Measurements from ENCODE around the gene EXT2.

The EXT2 gene

GRCh38 chr11:44191322-44192016 lies 96.0 kb downstream of the EXT2 start:
- H3K4me3 ChIP-seq (ENCODE audit: insufficient read depth, low read depth, low read length, poor library complexity, severe bottlenecking), result no peak overlapping the region
- H3K36me3 ChIP-seq (ENCODE audit: control insufficient read depth, insufficient read depth, low read length), result peaks cover 13% of the 10 kb centered on the region

GRCh38 chr11:44192017-44192385 lies 96.5 kb downstream of the EXT2 start:
- Histone ChIP-seq H3K9me3 (ENCODE audit: control insufficient read depth, low read length) (peaks cover 10% of the 10 kb centered on the region), H3K4me3 (ENCODE audit: insufficient read depth, low read depth, low read length, poor library complexity, severe bottlenecking) (no peak overlapping the region), H3K36me3 (ENCODE audit: control insufficient read depth, insufficient read depth, low read length) (peaks cover 13% of the 10 kb centered on the region), H3K27ac (ENCODE audit: insufficient read depth, low read length, poor library complexity, severe bottlenecking) (no peak overlapping the region), H3K4me1 (ENCODE audit: control insufficient read depth, insufficient read depth, low read length, poor library complexity, severe bottlenecking) (no peaks in the 10 kb centered on the region), H3K27me3 (replicated peaks; ENCODE audit: control insufficient read depth, insufficient read depth, low read length, poor library complexity, severe bottlenecking) (no peaks in the 10 kb centered on the region)
- no peak for DNase-seq

More at GRCh38 chr11:44191322-44192016, 96.0 kb downstream of the EXT2 start:
- DNase-seq, result no peak
- no peak overlapping the region for H3K27ac ChIP-seq (ENCODE audit: insufficient read depth, low read length, poor library complexity, severe bottlenecking)
- H3K9me3 ChIP-seq (ENCODE audit: control insufficient read depth, low read length), result peaks cover 10% of the 10 kb centered on the region
- H3K4me1 ChIP-seq (ENCODE audit: control insufficient read depth, insufficient read depth, low read length, poor library complexity, severe bottlenecking), result no peaks in the 10 kb centered on the region
- H3K27me3 ChIP-seq (replicated peaks; ENCODE audit: control insufficient read depth, insufficient read depth, low read length, poor library complexity, severe bottlenecking), result no peaks in the 10 kb centered on the region

GRCh38 chr11:44192462-44193100 lies 97.1 kb downstream of the EXT2 start:
- H3K27ac ChIP-seq (ENCODE audit: insufficient read depth, low read length, poor library complexity, severe bottlenecking), result no peak overlapping the region

GRCh38 chr11:44193856-44194255 lies 98.4 kb downstream of the EXT2 start:
- Histone ChIP-seq H3K9me3 (ENCODE audit: control insufficient read depth, low read length) (peaks cover 2% of the 10 kb centered on the region), H3K27ac (ENCODE audit: insufficient read depth, low read length, poor library complexity, severe bottlenecking) (no peak overlapping the region), H3K27me3 (replicated peaks; ENCODE audit: control insufficient read depth, insufficient read depth, low read length, poor library complexity, severe bottlenecking) (no peaks in the 10 kb centered on the region), H3K36me3 (ENCODE audit: control insufficient read depth, insufficient read depth, low read length) (peaks cover 26% of the 10 kb centered on the region), H3K4me3 (ENCODE audit: insufficient read depth, low read depth, low read length, poor library complexity, severe bottlenecking) (no peak overlapping the region), H3K4me1 (ENCODE audit: control insufficient read depth, insufficient read depth, low read length, poor library complexity, severe bottlenecking) (no peaks in the 10 kb centered on the region)
- no peak for DNase-seq

More at GRCh38 chr11:44192462-44193100, 97.1 kb downstream of the EXT2 start:
- H3K4me3 ChIP-seq (ENCODE audit: insufficient read depth, low read depth, low read length, poor library complexity, severe bottlenecking), result no peak overlapping the region
- H3K27me3 ChIP-seq (replicated peaks; ENCODE audit: control insufficient read depth, insufficient read depth, low read length, poor library complexity, severe bottlenecking), result no peaks in the 10 kb centered on the region
- no peaks in the 10 kb centered on the region for H3K4me1 ChIP-seq (ENCODE audit: control insufficient read depth, insufficient read depth, low read length, poor library complexity, severe bottlenecking)
- H3K9me3 ChIP-seq (ENCODE audit: control insufficient read depth, low read length), result peaks cover 10% of the 10 kb centered on the region
- peaks cover 14% of the 10 kb centered on the region for H3K36me3 ChIP-seq (ENCODE audit: control insufficient read depth, insufficient read depth, low read length)
- no peak for DNase-seq

GRCh38 chr11:44198146-44198724 lies 102.8 kb downstream of the EXT2 start:
- H3K27ac ChIP-seq (ENCODE audit: insufficient read depth, low read length, poor library complexity, severe bottlenecking), result no peak overlapping the region
- no peaks in the 10 kb centered on the region for H3K4me1 ChIP-seq (ENCODE audit: control insufficient read depth, insufficient read depth, low read length, poor library complexity, severe bottlenecking)
- H3K9me3 ChIP-seq (ENCODE audit: control insufficient read depth, low read length), result no peaks in the 10 kb centered on the region
- no peak for DNase-seq
- no peaks in the 10 kb centered on the region for H3K27me3 ChIP-seq (replicated peaks; ENCODE audit: control insufficient read depth, insufficient read depth, low read length, poor library complexity, severe bottlenecking)
- peaks cover 18% of the 10 kb centered on the region for H3K36me3 ChIP-seq (ENCODE audit: control insufficient read depth, insufficient read depth, low read length)
- H3K4me3 ChIP-seq (ENCODE audit: insufficient read depth, low read depth, low read length, poor library complexity, severe bottlenecking), result no peak overlapping the region

GRCh38 chr11:44199298-44199697 lies 103.8 kb downstream of the EXT2 start:
- H3K4me3 ChIP-seq (ENCODE audit: insufficient read depth, low read depth, low read length, poor library complexity, severe bottlenecking), result no peak overlapping the region
- H3K4me1 ChIP-seq (ENCODE audit: control insufficient read depth, insufficient read depth, low read length, poor library complexity, severe bottlenecking), result no peaks in the 10 kb centered on the region
- peaks cover 18% of the 10 kb centered on the region for H3K36me3 ChIP-seq (ENCODE audit: control insufficient read depth, insufficient read depth, low read length)
- no peaks in the 10 kb centered on the region for H3K27me3 ChIP-seq (replicated peaks; ENCODE audit: control insufficient read depth, insufficient read depth, low read length, poor library complexity, severe bottlenecking)
- H3K27ac ChIP-seq (ENCODE audit: insufficient read depth, low read length, poor library complexity, severe bottlenecking), result no peak overlapping the region
- no peak for DNase-seq
- no peaks in the 10 kb centered on the region for H3K9me3 ChIP-seq (ENCODE audit: control insufficient read depth, low read length)

- no peak for DNase-seq
Observed at GRCh38 chr11:44199816-44200215, 104.3 kb downstream of the EXT2 start.

GRCh38 chr11:44203270-44204043 lies 108.0 kb downstream of the EXT2 start:
- no peak for DNase-seq
- peaks cover 18% of the 10 kb centered on the region for H3K36me3 ChIP-seq (ENCODE audit: control insufficient read depth, insufficient read depth, low read length)
- H3K4me3 ChIP-seq (ENCODE audit: insufficient read depth, low read depth, low read length, poor library complexity, severe bottlenecking), result no peak overlapping the region
- no peaks in the 10 kb centered on the region for H3K9me3 ChIP-seq (ENCODE audit: control insufficient read depth, low read length)
- H3K27me3 ChIP-seq (replicated peaks; ENCODE audit: control insufficient read depth, insufficient read depth, low read length, poor library complexity, severe bottlenecking), result no peaks in the 10 kb centered on the region
- no peak overlapping the region for H3K27ac ChIP-seq (ENCODE audit: insufficient read depth, low read length, poor library complexity, severe bottlenecking)
- H3K4me1 ChIP-seq (ENCODE audit: control insufficient read depth, insufficient read depth, low read length, poor library complexity, severe bottlenecking), result no peaks in the 10 kb centered on the region

More at GRCh38 chr11:44199816-44200215, 104.3 kb downstream of the EXT2 start:
- no peak overlapping the region for H3K4me3 ChIP-seq (ENCODE audit: insufficient read depth, low read depth, low read length, poor library complexity, severe bottlenecking)
- no peaks in the 10 kb centered on the region for H3K9me3 ChIP-seq (ENCODE audit: control insufficient read depth, low read length)
- no peaks in the 10 kb centered on the region for H3K4me1 ChIP-seq (ENCODE audit: control insufficient read depth, insufficient read depth, low read length, poor library complexity, severe bottlenecking)
- H3K27ac ChIP-seq (ENCODE audit: insufficient read depth, low read length, poor library complexity, severe bottlenecking), result no peak overlapping the region
- peaks cover 13% of the 10 kb centered on the region for H3K36me3 ChIP-seq (ENCODE audit: control insufficient read depth, insufficient read depth, low read length)
- H3K27me3 ChIP-seq (replicated peaks; ENCODE audit: control insufficient read depth, insufficient read depth, low read length, poor library complexity, severe bottlenecking), result no peaks in the 10 kb centered on the region

- peaks cover 22% of the 10 kb centered on the region for H3K36me3 ChIP-seq (ENCODE audit: control insufficient read depth, insufficient read depth, low read length)
- H3K4me3 ChIP-seq (ENCODE audit: insufficient read depth, low read depth, low read length, poor library complexity, severe bottlenecking), result no peak overlapping the region
- H3K4me1 ChIP-seq (ENCODE audit: control insufficient read depth, insufficient read depth, low read length, poor library complexity, severe bottlenecking), result no peaks in the 10 kb centered on the region
- no peak overlapping the region for H3K27ac ChIP-seq (ENCODE audit: insufficient read depth, low read length, poor library complexity, severe bottlenecking)
- no peaks in the 10 kb centered on the region for H3K27me3 ChIP-seq (replicated peaks; ENCODE audit: control insufficient read depth, insufficient read depth, low read length, poor library complexity, severe bottlenecking)
- no peak for DNase-seq
- no peaks in the 10 kb centered on the region for H3K9me3 ChIP-seq (ENCODE audit: control insufficient read depth, low read length)
Observed at GRCh38 chr11:44205352-44205751, 109.9 kb downstream of the EXT2 start.
